Trophoblast cell (in vitro differentiated cells and primary cell): ENCODE data around the gene CCDC146.
"Not testable (repeated sequence)": the region's sequence is repeated elsewhere in the genome, so short reads cannot be mapped to it uniquely, and the experiment has no call there.

Source experiments
- DNase-seq, 2 donors: peaks; one replicate each; pipeline ENCODE4 v3.0.0-alpha.2; 2016
- H2AFZ ChIP-seq: 2 replicates; pipeline ENCODE4 v1.6.1; 2013; ENCODE audit warnings: low read length, moderate library complexity, mild to moderate bottlenecking; ENCODE audit not compliant: insufficient read depth, poor library complexity
- H2AK5ac ChIP-seq: 2 replicates; pipeline ENCODE4 v1.6.1; 2013; ENCODE audit warnings: mild to moderate bottlenecking, low read length
- H2BK120ac ChIP-seq: 2 replicates; pipeline ENCODE4 v1.6.1; 2013; ENCODE audit warnings: low read length, mild to moderate bottlenecking, moderate library complexity; ENCODE audit not compliant: insufficient read depth, poor library complexity
- H2BK12ac ChIP-seq: 2 replicates; pipeline ENCODE4 v1.6.1; 2013; ENCODE audit warnings: mild to moderate bottlenecking, low read length, moderate library complexity
- H2BK5ac ChIP-seq: 2 replicates; pipeline ENCODE4 v1.6.1; 2013; ENCODE audit warnings: low read length, low read depth, moderate library complexity, mild to moderate bottlenecking; ENCODE audit not compliant: poor library complexity
- H3K14ac ChIP-seq: 2 replicates; pipeline ENCODE4 v1.6.1; 2013; ENCODE audit warnings: mild to moderate bottlenecking, low read length
- H3K18ac ChIP-seq: 2 replicates; pipeline ENCODE4 v1.6.1; 2013; ENCODE audit warnings: mild to moderate bottlenecking, low read length
- H3K23ac ChIP-seq: 2 replicates; pipeline ENCODE4 v1.6.1; 2013; ENCODE audit warnings: low read length
- H3K27ac ChIP-seq: 2 replicates; pipeline ENCODE4 v1.5.1; 2013; ENCODE audit warnings: low read depth, mild to moderate bottlenecking, inconsistent platforms, low read length, moderate library complexity
- H3K27me3 ChIP-seq: 2 replicates; pipeline ENCODE4 v1.6.1; 2013; ENCODE audit warnings: inconsistent platforms, mild to moderate bottlenecking, low read length, moderate library complexity; ENCODE audit not compliant: insufficient read depth
- H3K36me3 ChIP-seq, 2 experiments: 1 replicate in 1 of 2; 2 replicates in 1 of 2; pipeline ENCODE4 v1.6.1; 2013; ENCODE audit warnings: low read length in 2 of 2, mild to moderate bottlenecking in 2 of 2, moderate library complexity in 1 of 2; ENCODE audit not compliant: insufficient read depth in 2 of 2, control insufficient read depth in 1 of 2
- H3K4ac ChIP-seq: 2 replicates; pipeline ENCODE4 v1.6.1; 2013; ENCODE audit warnings: low read depth, mild to moderate bottlenecking, low read length, moderate library complexity
- H3K4me1 ChIP-seq, 2 experiments: 1 replicate in 1 of 2; 2 replicates in 1 of 2; pipeline ENCODE4 v1.6.1; 2013; ENCODE audit warnings: low read length in 2 of 2, mild to moderate bottlenecking in 2 of 2, moderate library complexity in 1 of 2; ENCODE audit not compliant: insufficient read depth in 2 of 2, control insufficient read depth in 1 of 2
- H3K4me2 ChIP-seq: 2 replicates; pipeline ENCODE4 v1.6.1; 2013; ENCODE audit warnings: inconsistent platforms, mild to moderate bottlenecking, low read length, moderate library complexity
- H3K4me3 ChIP-seq: 2 replicates; pipeline ENCODE4 v1.5.1; 2013; ENCODE audit warnings: mild to moderate bottlenecking, low read depth, low read length, inconsistent platforms
- H3K79me1 ChIP-seq: one replicate; pipeline ENCODE4 v1.6.1; 2013; ENCODE audit warnings: low read length
- H3K79me2 ChIP-seq: 2 replicates; pipeline ENCODE4 v1.6.1; 2013; ENCODE audit warnings: low read length, mild to moderate bottlenecking; ENCODE audit not compliant: control insufficient read depth, insufficient read depth, poor library complexity
- H3K9ac ChIP-seq: 2 replicates; pipeline ENCODE4 v1.6.1; 2013; ENCODE audit warnings: mild to moderate bottlenecking, low read length
- H3K9me3 ChIP-seq: 2 replicates; pipeline ENCODE4 v1.6.1; 2013; ENCODE audit warnings: low read depth, mild to moderate bottlenecking, control low read depth, inconsistent platforms, low read length; ENCODE audit not compliant: insufficient read depth
- H4K12ac ChIP-seq: 2 replicates; pipeline ENCODE4 v1.6.1; 2013; ENCODE audit warnings: low read depth, mild to moderate bottlenecking, low read length, moderate library complexity
- H4K8ac ChIP-seq: 2 replicates; pipeline ENCODE4 v1.6.1; 2013; ENCODE audit warnings: low read depth, mild to moderate bottlenecking, low read length, moderate library complexity
- H4K91ac ChIP-seq: one replicate; pipeline ENCODE4 v1.6.1; 2013; ENCODE audit warnings: low read depth, mild to moderate bottlenecking, low read length, moderate library complexity
- WGBS: extraction: QIAGEN DNeasy Blood & Tissue Kit; methylation state at CpG from one replicate; pipeline ENCODE4 v1.1.7; 2013; ENCODE audit warnings: missing lambda C conversion rate; ENCODE audit not compliant: insufficient read length, insufficient coverage; ENCODE audit errors: extremely low coverage; 5-methylcytosine and 5-hydroxymethylcytosine counted together

The CCDC146 gene

DNA sequence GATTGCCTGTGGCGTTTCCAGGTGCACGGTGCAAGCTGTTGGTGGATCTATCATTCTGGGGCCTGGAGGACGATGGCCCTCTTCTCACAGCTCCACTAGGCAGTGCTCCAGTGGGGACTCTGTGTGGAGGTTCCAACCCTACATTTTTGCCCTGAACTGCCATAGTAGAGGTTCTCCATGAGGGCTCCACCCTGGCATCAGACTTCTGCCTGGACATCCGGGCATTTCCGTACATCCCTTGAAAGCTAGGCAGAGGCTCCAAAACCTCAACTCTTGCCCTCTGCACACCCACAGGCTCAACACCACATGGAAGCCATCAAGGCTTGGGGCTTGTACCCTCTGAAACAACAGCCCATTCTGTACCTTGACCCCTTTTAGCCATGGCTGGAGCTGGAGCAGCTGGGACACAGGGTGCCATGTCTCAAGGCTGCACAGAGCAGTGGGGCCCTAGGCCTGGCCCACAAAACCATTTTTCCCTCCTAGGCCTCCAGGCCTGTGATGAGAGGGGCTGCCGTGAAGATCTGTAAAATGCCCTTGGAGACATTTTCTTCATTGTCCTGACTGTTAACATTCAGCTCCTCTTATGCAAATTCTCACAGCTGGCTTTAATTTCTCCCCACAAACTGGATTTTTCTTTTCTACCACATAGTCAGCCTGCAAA, 87.2 kb downstream of the CCDC146 start:
- no peak overlapping the region for H4K91ac ChIP-seq
- no peak overlapping the region for H2BK5ac ChIP-seq
- H3K18ac ChIP-seq: no peak overlapping the region
- H3K79me2 ChIP-seq: no peaks in the 10 kb centered on the region
- no peak overlapping the region for H2BK12ac ChIP-seq
- H3K4me1 ChIP-seq: no peaks in the 10 kb centered on the region
- peaks cover 10% of the 10 kb centered on the region for H3K9me3 ChIP-seq
- H3K27ac ChIP-seq: no peak overlapping the region
- no peak overlapping the region for H3K4me3 ChIP-seq
- H3K36me3 ChIP-seq: peaks cover 0 to 2% of the 10 kb centered on the region in 2 experiments
- no peak overlapping the region for H4K12ac ChIP-seq
- no peak overlapping the region for H4K8ac ChIP-seq
- no peak overlapping the region for H3K4me2 ChIP-seq
- no peak overlapping the region for H3K9ac ChIP-seq
- H3K23ac ChIP-seq: no peak overlapping the region
- no peak overlapping the region for H2AFZ ChIP-seq
- no peaks in the 10 kb centered on the region for H3K27me3 ChIP-seq
- no CpG with 5 or more reads among the region's 6 CpGs for whole genome bisulfite sequencing
- no peak overlapping the region for H2AK5ac ChIP-seq
- no peak overlapping the region for H3K14ac ChIP-seq
- no peak overlapping the region for H2BK120ac ChIP-seq
- no peak for DNase-seq
- H3K79me1 ChIP-seq: no peaks in the 10 kb centered on the region
- no peak overlapping the region for H3K4ac ChIP-seq

DNA sequence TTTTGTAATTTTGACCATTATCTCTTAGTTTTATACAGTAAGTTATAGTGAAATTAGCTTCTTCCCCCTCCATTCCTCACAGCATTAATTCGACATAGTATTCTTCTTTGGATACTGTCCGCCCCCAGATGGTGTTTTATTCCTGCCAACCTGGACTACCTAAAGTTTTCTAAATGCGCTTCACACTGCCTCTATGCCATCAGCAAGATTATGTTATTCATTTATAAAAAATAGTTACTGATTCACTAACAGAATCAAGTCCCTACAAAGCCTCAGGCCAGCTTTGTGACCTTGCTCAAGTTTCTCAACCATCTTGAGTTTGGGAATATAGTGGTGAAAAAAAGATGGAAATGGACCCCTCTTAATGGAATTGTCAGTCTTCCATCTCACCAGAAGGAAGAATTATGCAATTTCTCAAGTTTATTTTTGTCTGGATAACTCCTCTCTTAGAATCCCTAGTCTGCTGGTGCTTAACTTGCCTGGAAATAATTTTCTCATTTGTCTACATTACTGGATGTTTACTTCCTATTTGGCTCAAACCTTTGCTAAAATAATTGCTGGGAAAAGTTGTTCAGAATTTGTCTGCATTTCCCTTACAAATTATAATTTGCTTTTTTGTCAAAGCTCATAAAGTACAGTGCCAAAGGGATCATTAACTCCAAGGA, 93.9 kb downstream of the CCDC146 start:
- no peaks in the 10 kb centered on the region for H3K9me3 ChIP-seq
- no peak overlapping the region for H2BK5ac ChIP-seq
- H2BK12ac ChIP-seq: no peak overlapping the region
- H3K27ac ChIP-seq: no peak overlapping the region
- no peak overlapping the region for H3K4me2 ChIP-seq
- H2BK120ac ChIP-seq: no peak overlapping the region
- no peak overlapping the region for H2AFZ ChIP-seq
- no peak for DNase-seq
- H3K23ac ChIP-seq: no peak overlapping the region
- H3K79me2 ChIP-seq: no peaks in the 10 kb centered on the region
- H3K14ac ChIP-seq: no peak overlapping the region
- no peak overlapping the region for H3K18ac ChIP-seq
- H3K4me1 ChIP-seq: no peaks in the 10 kb centered on the region
- no peaks in the 10 kb centered on the region for H3K36me3 ChIP-seq
- no peak overlapping the region for H3K4me3 ChIP-seq
- H4K12ac ChIP-seq: no peak overlapping the region
- H4K8ac ChIP-seq: no peak overlapping the region
- H3K4ac ChIP-seq: no peak overlapping the region
- no peak overlapping the region for H4K91ac ChIP-seq
- no peaks in the 10 kb centered on the region for H3K79me1 ChIP-seq
- H2AK5ac ChIP-seq: no peak overlapping the region
- H3K27me3 ChIP-seq: no peaks in the 10 kb centered on the region
- H3K9ac ChIP-seq: no peak overlapping the region
- no CpG with 5 or more reads among the region's 3 CpGs for WGBS

DNA sequence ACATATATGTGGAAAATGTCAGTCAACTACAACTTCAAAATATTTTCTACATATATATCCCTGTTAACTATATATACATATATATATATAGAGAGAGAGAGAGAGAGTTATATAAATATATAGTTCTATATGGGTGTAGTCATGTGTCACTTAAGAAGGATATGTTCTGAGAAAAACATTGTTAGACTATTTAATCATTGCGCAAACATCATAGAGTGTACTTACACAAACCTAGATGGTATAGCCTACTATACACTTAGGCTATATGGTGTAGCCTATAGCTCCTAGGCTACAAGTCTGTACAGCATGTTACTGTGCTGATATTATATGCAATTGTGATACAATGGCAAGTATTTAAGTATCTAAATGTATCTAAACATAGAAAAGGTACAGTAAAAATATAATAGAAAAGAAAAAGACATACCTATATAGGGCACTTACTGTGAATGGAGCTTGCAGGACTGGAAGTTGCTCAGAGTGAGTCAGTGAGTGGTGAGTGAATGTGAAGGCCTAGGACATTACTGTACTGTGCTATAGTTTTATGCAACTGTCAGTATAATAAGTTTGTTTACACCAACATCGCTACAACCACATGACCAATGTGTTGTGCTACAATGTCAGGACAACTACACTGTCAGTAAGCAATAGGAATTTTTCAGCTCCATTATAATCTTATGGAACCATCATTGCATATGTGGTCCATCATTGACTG, 95.2 kb downstream of the CCDC146 start:
- Histone ChIP-seq H3K4ac (no peak overlapping the region), H3K4me2 (no peak overlapping the region), H3K9ac (no peak overlapping the region), H2AK5ac (no peak overlapping the region), H3K27ac (no peak overlapping the region), H3K79me2 (no peaks in the 10 kb centered on the region), H2BK12ac (no peak overlapping the region), H2BK5ac (no peak overlapping the region), H4K12ac (no peak overlapping the region), H2BK120ac (no peak overlapping the region), H2AFZ (no peak overlapping the region), H4K91ac (no peak overlapping the region), H3K4me1 (no peaks in the 10 kb centered on the region), H3K4me3 (no peak overlapping the region), H3K36me3 (no peaks in the 10 kb centered on the region), H3K23ac (no peak overlapping the region), H4K8ac (no peak overlapping the region), H3K18ac (no peak overlapping the region), H3K9me3 (no peaks in the 10 kb centered on the region), H3K14ac (no peak overlapping the region), H3K27me3 (no peaks in the 10 kb centered on the region), H3K79me1 (no peaks in the 10 kb centered on the region)
- DNase-seq: no peak
- WGBS: no CpG with 5 or more reads among the region's 2 CpGs

DNA sequence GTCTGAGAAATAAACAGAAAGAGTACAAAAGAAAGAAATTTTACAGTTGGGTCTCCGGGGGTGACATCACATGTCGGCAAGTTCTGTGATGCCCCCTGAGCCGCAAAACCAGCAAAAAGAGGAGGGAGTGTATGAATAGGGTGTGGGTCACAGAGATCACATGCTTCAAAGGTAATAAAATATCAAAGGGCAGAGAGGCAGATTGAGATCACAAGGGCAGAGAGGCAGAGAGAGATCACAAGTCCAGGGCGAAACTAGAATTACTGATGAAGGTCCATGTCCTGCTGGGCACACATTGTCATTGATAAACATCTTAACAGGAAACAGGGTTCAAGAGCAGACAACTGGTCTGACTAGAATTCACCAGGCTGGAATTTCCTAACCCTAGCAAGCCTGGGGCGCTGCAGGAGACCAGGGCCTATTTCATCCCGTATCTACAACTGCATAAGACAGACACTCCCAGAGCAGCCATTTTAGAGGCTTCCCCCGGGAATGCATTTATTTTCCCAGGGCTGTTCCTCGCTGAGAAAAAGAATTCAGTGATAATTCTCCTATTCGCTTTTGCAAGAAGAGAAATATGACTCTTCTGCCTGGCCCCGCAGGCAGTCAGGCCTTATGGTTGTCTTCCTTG, 97.4 kb downstream of the CCDC146 start:
- not testable (repeated sequence) for H3K79me2 ChIP-seq, H2BK5ac ChIP-seq, H3K27ac ChIP-seq, H3K23ac ChIP-seq, H4K91ac ChIP-seq, H3K9me3 ChIP-seq, H3K9ac ChIP-seq, H2BK12ac ChIP-seq, H2BK120ac ChIP-seq, H3K4me3 ChIP-seq, H3K18ac ChIP-seq, H4K12ac ChIP-seq, DNase-seq, H3K27me3 ChIP-seq, H4K8ac ChIP-seq, H3K4ac ChIP-seq, H3K4me2 ChIP-seq, H3K4me1 ChIP-seq, H3K79me1 ChIP-seq, H3K36me3 ChIP-seq, H3K14ac ChIP-seq, H2AK5ac ChIP-seq, H2AFZ ChIP-seq
- WGBS: no CpG with 5 or more reads among the region's 10 CpGs
